Anterior cingulate cortex (tissue), 58 donors: ENCODE measurements around the gene RAE1.

Source experiments
- DNase-seq, 58 donors: peaks; one replicate each; lab custom pipeline; 2025; lab: John Stamatoyannopoulos, UW

RAE1 gene

DNA sequence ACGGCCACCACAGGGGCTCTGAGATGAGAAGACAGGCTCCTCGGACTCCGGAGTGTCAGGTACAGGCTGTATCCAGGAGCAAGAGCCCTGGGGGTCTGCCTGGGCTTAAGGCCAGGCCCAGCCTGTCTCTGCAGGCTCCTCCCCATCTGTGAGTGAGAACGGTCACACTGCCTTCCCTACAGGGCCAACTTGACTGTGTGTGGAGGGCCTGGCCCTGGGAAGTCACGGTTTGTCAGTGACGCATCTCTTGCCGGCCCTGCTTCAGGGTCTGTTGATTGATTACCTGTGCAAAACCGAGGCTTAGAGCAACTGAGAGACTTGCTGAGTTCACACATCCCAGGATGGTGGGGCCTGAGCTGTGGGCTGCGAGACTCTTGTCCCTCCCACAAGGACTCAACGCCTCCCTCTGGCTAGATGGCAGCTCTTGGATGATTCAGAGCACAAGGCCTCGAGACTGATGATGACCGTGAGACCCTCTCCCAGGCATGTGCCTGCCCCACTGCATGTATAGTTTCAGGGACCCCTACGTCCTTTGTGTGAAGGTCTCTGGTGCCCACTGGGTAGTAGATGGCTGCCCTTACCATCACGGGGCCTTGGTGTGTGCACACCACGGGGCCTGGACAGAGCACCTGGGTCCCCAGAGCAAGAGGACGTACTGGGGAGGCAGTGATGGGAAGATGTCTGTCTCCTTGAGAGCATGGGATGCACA is 46.1 kb downstream of the RAE1 start:
- no peak for DNase-seq

DNA sequence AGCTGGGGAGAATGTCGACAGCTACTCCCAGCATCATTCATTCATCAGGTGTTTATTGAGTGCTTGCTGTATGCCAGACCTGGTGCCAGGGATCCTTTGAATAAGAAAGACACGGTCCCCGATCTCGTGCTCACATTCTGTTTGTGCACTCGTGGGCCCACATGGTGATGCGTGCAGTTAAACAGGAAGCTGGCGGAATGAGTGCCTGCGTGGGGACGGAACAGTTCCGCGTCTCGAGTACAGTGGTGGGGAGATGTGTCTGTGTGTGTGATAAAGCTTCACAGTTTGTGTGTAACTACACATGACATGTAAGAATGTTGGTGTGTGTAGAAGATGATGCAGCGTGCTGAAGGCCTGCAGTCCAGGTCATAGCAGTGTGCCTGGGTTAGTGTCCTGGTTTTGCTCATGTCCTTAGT is 46.6 kb downstream of the RAE1 start:
- DNase-seq: peak in 3 of 58 donors; percentile 8 to 21 (median 16)

DNA sequence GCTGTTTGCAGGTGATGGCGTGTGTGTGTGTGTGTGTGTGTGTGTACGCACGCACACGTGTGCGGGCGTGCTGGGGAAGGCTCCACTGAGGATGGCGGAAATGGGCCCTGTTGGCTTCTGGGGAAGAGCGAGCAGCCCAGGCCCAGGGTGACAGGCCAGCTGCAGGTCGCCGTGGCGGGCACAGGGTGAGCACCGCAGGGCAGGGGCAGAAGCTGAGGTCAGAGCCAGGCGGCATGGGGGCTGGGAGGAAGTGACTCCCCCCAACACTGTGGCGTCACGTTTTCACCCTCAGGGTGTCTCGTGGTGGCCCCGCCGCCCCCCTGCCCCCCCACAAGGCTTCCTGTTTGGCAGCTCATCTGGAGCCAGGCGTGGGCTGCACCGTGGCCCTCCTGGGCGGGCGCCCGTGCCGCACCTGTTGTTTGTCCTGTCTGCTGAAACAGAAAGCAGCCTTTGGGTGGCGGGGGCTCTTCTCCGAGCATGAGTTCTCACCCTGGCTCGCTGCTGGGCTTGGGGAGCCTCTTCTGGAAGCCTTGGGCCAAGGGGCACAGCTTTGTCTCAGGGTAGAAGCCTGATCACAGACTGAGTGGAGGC is 47.3 kb downstream of the RAE1 start:
- DNase-seq: peak in 2 of 58 donors; percentile 35 to 37

DNA sequence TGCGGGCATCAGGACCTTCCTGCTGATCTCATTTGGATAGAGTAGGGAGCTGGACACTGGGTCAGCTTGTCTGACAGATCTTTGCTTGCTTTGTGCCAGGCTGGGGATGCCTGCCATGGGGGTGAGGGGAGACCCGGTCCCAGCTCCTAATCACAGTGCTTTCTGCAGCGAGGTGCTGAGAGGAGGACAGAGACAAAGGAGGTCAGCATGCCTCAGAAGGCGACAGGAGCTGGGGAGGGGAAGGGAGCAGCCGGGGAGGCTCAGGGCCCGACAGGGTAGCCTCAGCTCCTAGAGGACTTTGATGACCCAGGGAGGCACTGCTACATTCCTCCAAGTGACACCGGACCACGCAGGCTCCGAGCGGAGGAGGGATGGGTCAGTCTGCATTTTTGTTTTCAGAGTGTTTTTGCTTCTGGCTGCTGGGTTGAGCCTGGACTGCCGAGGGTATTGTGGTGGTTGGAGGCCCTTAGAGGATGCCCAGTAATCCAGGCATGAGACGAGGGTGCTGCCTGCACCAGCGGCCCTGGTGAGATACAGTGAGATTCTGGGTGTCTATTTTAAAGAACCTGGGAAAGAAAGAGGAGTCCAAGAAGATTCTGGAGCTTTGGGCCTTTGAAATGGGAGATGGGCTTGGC is 48.0 kb downstream of the RAE1 start:
- DNase-seq: peak in 3 of 58 donors; percentile 20 to 46 (median 38)

DNA sequence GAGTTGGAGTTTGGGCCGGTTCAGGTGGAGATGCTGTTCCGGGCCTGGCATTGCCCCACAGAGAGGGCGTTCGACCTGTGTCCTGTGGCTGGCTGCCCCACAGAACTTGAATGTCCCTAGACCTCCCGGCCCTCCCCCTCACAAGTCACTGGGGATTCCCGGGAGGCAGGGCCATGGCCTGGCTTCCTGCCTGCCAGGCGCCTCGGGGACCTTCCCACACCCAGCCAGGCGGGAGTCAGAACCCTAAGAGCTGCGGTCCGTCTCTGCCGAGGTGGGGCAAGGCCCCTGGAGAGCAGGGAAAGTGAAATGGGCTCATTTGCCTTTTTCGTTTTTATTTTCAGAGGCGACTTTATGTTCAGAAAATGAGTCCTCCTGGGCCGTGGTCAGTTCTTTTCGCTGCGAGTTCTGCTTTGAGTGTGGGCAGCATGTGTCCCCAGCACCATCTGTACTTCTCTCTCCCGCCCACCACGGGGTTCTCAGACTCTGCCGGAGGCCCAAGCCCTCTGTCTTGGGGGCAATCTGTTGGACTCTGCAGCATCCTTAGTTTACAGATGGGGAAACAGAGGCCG is 48.6 kb downstream of the RAE1 start:
- peak in 4 of 58 donors; percentile 20 to 28 (median 24) for DNase-seq

DNA sequence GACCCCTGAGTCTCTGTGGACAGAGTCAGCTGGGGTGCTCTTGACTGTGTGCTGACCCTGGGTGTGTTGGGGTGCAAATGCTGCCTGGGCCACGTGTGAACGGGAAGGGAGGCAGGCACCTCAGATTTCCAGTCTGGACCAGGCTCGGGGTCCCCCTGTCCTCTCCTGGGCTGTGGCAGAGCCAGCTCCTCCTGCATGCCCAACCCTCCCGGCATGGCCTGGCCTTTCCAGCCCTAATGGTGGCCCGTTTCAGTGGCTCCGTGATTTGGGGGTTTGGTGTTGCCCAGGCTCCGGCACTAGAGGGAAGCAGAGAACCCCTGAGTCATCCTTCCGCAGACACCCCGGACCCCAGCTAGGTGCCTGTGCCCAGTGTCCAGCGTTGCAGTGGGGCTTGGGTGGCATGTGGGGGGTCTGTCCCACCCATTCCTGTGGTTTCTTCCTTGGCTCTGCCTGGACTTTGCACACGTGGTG is 49.2 kb downstream of the RAE1 start:
- DNase-seq: no peak

DNA sequence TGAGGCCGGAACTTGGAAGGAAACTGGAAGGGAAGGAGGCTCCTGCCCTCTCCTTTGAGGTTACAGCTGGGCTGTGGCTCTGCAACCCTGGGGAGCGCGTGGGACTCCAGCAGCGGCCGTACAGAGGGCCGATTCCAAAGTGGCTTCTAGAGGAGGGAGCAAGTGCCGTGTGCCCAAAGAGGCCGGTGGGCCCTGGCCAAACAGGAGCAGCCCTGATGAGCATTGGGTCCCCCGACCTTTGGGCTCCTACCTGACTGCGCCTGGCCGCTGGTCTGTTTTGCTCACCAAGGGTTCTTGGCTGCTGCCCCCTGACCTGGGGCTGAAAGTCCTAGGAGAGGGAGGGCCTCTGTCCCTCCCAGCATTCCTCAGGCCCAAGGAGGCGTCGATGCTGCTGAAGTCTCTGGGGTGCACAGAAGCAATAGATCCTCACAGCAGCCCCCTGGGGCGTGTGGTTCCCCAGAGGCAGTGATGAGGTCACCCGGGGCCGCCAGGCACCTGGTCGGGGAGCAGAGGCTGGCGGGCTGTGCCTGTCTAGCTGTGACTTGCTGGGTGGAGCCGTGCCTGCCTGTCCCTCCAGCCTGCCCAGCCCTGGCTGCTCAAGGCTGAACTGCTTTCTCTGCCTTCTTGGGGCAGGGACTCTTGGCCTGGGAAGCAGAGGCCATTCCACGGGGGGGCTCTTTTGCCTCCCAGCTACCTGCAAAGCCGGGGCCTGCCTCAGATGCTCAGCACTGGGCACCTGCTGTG is 49.9 kb downstream of the RAE1 start:
- no peak for DNase-seq

DNA sequence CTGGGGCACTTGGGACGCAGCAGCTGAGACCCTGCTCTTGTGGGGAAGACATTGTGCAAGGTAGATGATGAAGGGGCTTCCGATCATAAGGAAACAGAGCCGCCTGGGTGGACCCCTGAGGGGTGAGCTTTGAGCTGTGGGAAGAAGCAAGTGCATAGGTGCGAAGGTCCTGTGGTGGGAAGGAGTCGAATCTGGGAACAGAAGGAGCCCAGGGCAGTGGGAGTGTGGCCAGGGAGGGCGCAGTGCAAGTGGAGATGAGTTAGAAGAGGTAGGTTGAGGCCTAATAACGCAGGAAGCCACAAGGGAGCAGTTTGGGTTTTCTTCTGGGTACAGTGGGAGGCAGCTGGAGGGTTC is 50.5 kb downstream of the RAE1 start:
- no peak for DNase-seq

DNA sequence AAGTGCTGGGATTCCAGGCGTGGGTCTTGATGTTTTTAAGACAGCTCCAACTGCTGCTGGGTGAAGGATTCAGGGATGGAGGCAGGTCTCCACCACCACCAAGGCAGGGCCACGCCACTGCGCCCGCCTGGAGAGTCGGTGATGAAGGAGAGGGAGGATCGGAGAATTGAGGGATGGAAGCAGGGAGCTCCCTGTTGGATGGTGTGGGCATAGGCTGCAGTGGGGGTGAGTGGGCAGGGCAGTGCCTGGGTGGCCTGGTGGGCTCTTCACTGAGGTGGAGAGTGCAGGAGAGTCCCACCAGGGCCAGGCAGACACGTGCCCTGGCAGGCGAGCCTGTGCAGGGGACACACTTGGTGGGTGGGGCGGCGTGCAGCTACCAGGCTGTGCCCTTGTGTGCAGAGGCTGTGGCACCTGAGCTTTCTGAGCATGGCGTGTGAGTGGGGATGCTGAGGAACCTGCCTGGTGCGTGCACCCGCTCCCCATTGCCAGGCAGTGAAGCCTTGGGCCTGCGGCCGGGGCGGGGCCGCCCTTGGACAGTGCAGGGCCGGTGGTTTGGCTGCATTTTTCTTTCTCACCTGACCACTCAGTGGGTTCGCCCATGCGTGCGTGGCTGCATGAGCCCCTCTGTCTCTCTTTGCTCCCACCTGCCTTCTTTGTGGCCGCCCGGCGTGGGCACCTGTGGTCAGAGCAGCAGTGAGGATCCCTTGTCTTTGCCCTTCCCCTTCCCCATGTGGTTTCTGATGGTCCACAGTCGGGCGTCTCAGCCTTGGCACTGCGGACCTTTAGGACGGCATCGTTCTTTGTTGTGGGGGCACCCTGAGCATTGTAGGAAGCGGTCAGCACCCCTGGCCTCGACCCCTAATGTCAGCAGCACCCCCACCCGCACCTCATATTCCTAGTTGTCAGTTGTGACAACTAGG is 51.4 kb downstream of the RAE1 start:
- no peak for DNase-seq

DNA sequence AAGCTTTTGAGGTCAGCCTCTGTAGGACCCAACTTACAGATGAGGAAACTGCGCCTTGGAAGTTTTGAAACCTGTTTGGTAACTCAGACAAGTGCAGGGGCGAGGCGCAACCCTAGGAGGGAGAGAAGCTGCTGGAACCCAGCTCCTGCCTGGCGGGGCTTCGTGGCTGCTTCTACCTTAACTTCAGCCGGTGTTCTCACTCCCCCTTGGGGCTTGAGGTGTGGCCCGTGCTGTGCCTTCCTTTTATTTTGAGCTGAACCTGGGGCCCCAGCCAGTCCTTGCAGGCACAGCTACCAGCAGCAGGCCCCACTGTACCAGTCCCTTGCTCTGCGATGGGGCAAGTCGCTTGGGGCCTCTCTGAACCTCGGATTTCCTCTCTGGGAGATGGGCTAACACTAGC is 52.2 kb downstream of the RAE1 start:
- no peak for DNase-seq

DNA sequence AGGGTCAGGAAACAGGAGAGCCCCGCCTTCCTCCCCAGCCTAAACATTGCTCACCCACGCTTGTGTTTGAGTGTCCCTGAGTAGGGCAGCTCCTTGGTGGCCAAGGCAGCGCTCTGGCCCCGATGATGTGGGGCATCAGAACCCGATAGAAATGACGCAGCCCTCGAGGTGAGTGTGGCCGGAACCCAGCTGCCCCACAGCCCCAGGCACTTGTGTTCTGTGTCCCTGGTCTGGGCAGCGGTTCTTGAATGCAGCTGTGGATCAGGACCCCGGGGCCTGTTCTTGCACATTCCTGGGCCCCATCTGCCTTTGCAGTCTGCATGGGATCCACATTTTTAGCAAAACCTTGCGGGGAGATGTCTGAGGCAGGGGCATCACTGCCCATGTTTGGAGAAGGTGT is 53.0 kb downstream of the RAE1 start:
- no peak for DNase-seq

DNA sequence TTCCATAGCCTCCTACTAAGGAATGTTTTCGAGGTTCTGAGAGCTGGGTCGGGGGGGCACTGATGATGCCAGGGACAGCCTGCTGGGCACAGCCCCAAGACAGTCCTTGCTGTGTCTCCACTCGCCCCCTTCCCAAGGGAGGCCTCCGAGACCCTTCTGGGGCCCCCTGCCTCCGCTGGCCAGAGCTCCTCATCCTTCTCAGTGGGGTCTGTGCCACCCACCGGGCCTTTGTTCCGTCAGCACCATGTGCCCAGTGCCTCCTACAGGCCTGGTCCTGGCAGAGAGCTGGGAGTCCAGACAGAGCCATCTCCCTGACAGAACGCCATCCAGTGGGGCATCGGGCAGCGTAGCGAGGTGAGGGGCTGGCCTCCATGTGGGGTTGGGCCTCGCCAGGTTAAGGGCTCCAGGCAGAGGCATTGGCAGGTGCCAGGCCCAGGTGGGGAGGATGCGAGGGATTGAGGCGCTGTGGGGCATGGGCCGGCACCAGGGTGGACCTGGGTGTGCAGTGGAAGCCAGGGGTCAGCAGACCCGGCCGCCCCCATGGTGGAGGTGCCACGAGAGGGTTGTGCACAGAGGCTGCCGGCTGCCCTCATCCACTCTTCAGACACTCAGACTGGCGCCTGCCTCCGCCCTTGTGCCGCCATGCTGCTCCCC is 53.5 kb downstream of the RAE1 start:
- DNase-seq: no peak

DNA sequence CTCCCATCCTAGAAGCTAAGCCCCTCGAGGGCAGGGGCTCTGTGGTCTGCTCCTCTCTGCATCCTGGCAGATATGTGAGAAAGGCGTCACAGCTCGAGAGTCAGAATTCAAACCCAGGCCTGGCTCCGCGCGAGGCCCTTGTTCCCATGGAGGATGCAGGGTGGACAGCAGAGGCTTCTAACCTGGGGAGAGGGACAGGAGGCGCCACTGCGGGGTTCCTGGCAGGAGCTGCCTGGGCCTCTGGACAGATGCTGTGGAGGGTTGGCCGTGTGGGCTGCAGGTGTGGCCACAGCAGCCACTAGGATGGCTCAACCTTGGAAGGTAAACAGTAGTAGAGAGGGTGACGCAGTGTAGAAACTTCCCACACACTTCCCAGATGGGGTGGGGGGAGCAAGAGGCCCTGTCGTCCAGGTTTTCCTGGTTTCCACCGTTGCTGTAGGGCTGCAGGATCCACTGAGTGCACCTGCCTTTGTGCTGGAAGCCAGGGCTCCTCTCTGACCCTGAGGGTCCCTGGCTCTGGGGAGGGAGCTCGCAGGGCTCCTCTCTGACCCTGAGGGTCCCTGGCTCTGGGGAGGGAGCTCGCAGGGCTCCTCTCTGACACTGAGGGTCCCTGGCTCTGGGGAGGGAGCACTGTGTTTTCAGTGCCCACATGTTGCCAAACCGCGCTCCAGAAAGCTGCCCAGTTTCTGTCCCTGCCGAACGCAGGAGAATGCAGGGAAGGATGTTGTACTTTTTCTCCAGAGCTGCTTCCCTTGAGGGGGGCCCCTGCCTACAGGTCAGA is 54.4 kb downstream of the RAE1 start:
- DNase-seq: no peak

DNA sequence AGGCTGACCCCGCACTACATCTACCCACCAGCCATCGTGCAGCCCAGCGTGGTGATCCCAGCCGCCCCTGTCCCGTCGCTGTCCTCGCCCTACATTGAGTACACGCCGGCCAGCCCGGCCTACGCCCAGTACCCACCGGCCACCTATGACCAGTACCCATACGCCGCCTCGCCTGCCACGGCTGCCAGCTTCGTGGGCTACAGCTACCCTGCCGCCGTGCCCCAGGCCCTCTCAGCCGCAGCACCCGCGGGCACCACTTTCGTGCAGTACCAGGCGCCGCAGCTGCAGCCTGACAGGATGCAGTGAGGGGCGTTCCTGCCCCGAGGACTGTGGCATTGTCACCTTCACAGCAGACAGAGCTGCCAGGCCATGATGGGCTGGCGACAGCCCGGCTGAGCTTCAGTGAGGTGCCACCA is 56.5 kb downstream of the RAE1 start:
- no peak for DNase-seq

DNA sequence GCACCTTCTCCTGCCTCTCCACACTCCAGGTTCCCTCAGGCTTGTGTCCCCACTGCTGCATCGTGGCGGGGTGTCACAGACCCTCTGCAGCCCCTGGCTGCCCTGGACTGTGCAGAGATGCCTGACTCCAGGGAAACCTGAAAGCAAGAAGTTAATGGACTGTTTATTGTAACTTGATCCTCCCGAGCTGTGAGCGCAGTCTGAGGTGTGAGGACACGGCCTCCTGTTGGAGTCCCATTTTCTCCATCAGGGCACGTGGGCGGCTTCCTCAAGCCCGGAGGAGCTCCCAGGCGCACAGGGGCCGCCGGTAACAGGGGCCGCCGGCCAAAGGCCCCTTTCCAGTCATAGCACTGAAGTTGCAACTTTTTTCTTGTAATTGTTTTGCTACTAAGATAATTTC is 57.1 kb downstream of the RAE1 start:
- no peak for DNase-seq

DNA sequence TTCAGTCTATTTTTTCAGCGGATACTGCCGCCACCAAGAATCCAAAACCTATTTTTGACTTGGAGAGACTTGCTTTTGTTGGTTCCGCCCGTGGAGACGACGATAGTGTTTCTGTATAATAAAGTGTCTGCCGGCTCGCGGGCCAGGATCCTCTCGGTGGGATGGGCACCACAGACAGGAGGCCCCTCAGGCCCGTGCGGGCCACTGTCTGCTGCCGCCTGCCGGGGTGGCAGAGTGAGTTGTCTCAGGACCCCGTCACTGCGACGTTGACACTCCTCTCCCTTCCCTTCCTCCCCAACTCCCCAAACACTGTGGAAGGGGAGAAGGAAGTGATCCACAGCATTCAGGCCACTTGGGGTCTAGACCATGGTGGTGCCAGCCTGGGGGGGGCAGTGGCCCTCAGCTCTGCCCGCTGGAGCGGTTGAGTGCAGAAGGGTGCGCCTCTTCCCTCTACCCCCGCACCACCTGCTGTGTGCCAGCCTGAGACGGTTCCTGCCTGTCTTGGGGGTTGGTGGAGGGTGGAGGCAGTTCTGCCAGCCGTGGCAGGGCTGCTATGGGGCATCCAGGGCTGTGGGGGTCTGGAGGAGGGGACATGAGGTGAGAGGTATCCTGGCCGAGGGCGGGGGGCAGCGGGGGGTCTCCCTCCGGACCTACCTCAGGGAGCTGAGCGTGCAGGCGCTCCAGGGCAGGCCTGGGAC is 57.6 kb downstream of the RAE1 start:
- peak in 3 of 58 donors; percentile 24 to 35 (median 33) for DNase-seq

DNA sequence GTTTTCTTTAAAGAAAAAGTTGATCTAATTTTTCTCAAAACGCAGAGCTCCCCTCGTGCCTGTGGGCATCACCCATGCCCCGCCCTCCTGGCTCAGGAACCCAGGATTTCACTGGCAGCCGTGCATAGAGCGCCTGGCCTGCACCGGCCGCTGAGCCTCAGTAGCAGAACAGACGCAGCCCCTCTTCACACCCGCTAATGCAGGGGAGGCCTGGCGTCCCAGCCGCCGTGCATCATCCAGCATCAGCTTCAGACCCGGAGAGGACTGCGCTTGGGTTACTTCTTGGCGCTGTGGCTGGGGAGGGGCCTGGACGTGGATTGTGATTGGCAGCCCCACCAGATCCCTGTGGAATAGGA is 58.2 kb downstream of the RAE1 start:
- DNase-seq: no peak
